ENCODE measurements around the gene XRCC4. TPM values are rescaled to one million over a fixed set of nuclear protein-coding genes. Genes with fewer than 3 reads are reported as not detected.

Gene XRCC4
- polyA plus RNA-seq, 1 of the 3 experiments (the other 2 are of a cell fraction), result 1.8 TPM

DNA sequence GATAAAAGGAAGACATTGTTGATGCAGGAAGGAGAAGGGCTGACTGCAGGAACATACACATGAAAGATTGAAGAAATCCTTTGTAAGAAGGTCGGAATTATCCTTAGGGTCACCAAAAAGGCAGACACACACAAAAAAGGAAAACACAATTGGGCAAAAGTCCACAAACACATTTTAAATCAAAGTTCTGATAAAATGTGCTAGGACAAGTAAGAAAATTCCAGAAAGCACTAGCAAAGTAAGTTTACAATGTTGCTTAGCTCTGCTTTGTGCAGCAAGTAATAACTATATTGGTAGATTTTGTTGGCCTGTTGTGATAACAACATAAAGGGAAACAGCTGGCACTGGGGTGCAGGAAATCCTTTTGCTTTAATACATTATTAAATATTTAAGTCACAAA is 294.4 kb downstream of the XRCC4 start (continued):
- TF ChIP-seq EZH2phosphoT487 (IDR thresholded peaks at IDR 0.05; ENCODE audit: borderline replicate concordance, low read depth) (no peak), SMC3 (IDR thresholded peaks at IDR 0.05; ENCODE audit: low read depth, low read length) (no peak), NFIC (IDR thresholded peaks at IDR 0.05; ENCODE audit: borderline replicate concordance) (no peak), TEAD4 (IDR thresholded peaks at IDR 0.05; ENCODE audit: borderline replicate concordance, insufficient read depth) (no peak)

DNA sequence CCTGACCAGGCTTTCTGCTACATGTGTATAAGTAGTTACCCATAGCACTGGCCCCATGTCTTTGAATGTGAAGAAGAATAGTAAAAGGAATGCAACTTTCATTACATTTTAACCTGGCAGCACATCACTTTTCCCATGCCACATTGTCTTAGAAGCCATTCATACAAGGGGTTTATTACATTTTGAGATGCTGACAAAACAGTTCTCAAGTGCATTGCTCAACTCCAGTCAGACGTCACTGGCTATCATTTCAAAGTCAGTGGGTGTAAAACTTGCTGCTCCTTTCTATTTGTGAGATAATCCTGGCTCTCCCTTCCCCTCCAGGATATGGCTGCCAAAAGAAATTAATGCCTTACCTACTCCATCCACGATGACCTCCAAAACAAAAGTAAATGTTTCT is 297.2 kb downstream of the XRCC4 start:
- Histone ChIP-seq H3F3A (replicated peaks; ENCODE audit: insufficient read depth) (peaks cover 11% of the 10 kb centered on the region), H3K36me3 (replicated peaks in 1 of 2; ENCODE audit: control insufficient read depth in 1 of 2, insufficient read depth in 2 of 2, low read length in 1 of 2) (no peaks in the 10 kb centered on the region), H3K9me3 (no peaks in the 10 kb centered on the region), H3K9me2 (no peaks in the 10 kb centered on the region), H3K79me2 (ENCODE audit: insufficient read depth) (no peaks in the 10 kb centered on the region), H3K27ac (ENCODE audit: low read depth in 2 of 2, low read length in 1 of 2) (peak overlapping the region; percentile 5 to 53; a peak in 2 of 4 replicates), H4K20me1 (ENCODE audit: insufficient read depth) (no peaks in the 10 kb centered on the region), H3K4me1 (ENCODE audit: control insufficient read depth in 1 of 2, insufficient read depth in 2 of 2, low read depth in 1 of 2, low read length in 1 of 2) (no peaks in the 10 kb centered on the region), H3K9ac (no peak overlapping the region), H3K4me3 (ENCODE audit: low read depth in 2 of 2, low read length in 1 of 2) (no peak overlapping the region), H3K4me2 (no peak overlapping the region), H2AFZ (ENCODE audit: low read depth) (no peak overlapping the region), H3K27me3 (ENCODE audit: insufficient read depth) (no peaks in the 10 kb centered on the region)
- DNase-seq, result no peak
- TF ChIP-seq NFIC (IDR thresholded peaks at IDR 0.05; ENCODE audit: borderline replicate concordance), result no peak
- TF ChIP-seq RAD21 (IDR thresholded peaks at IDR 0.05; ENCODE audit: low read length), result no peak
- TF ChIP-seq EZH2phosphoT487 (IDR thresholded peaks at IDR 0.05; ENCODE audit: borderline replicate concordance, low read depth), result no peak
- POLR2A ChIA-PET, result no interaction called here
- WGBS (ENCODE audit: low lambda C conversion rate), result 80% methylated on average over 2 of the region's 2 CpGs
- CTCF ChIA-PET, result no interaction called here

GRCh38 chr5:83375049-83375745 is 297.9 kb downstream of the XRCC4 start:
- Histone ChIP-seq H3K27ac (ENCODE audit: low read depth in 2 of 2, low read length in 1 of 2) (peak overlapping the region; percentile 34 to 53; a peak in 3 of 4 replicates), H3K9me3 (no peaks in the 10 kb centered on the region), H3K4me3 (ENCODE audit: low read depth in 2 of 2, low read length in 1 of 2) (no peak overlapping the region), H3K36me3 (replicated peaks in 1 of 2; ENCODE audit: control insufficient read depth in 1 of 2, insufficient read depth in 2 of 2, low read length in 1 of 2) (no peaks in the 10 kb centered on the region), H3K4me2 (no peak overlapping the region), H3K9ac (no peak overlapping the region), H3K9me2 (no peaks in the 10 kb centered on the region), H3F3A (replicated peaks; ENCODE audit: insufficient read depth) (peaks cover 11% of the 10 kb centered on the region), H3K79me2 (ENCODE audit: insufficient read depth) (no peaks in the 10 kb centered on the region), H3K27me3 (ENCODE audit: insufficient read depth) (no peaks in the 10 kb centered on the region), H2AFZ (ENCODE audit: low read depth) (peak overlapping the region; percentile 10), H3K4me1 (ENCODE audit: control insufficient read depth in 1 of 2, insufficient read depth in 2 of 2, low read depth in 1 of 2, low read length in 1 of 2) (no peaks in the 10 kb centered on the region), H4K20me1 (ENCODE audit: insufficient read depth) (no peaks in the 10 kb centered on the region)
- CTCF ChIA-PET, result no interaction called here
- POLR2A ChIA-PET, result no interaction called here
- no peak for DNase-seq
- WGBS (ENCODE audit: low lambda C conversion rate), result 94% methylated on average over 3 of the region's 3 CpGs
- TF ChIP-seq PBX3 (IDR thresholded peaks at IDR 0.05), result 0 out of 2 replicates have a peak, but pooled peaks have one; percentile 22
- TF ChIP-seq ZBTB33 (IDR thresholded peaks at IDR 0.05; ENCODE audit: borderline replicate concordance, low read depth), result no peak
- TF ChIP-seq TCF12 (IDR thresholded peaks at IDR 0.05), result peak; percentile 34
- TF ChIP-seq POLR2AphosphoS5 (IDR thresholded peaks at IDR 0.05; ENCODE audit: low read depth, low read length), result no peak
- TF ChIP-seq CHD2 (IDR thresholded peaks at IDR 0.05; ENCODE audit: low read length, partially characterized antibody), result no peak
- TF ChIP-seq, protein P1, sequence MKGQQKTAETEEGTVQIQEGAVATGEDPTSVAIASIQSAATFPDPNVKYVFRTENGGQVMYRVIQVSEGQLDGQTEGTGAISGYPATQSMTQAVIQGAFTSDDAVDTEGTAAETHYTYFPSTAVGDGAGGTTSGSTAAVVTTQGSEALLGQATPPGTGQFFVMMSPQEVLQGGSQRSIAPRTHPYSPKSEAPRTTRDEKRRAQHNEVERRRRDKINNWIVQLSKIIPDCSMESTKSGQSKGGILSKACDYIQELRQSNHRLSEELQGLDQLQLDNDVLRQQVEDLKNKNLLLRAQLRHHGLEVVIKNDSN (IDR thresholded peaks at IDR 0.05; ENCODE audit: borderline replicate concordance, low read depth), result no peak
- no peak for TF ChIP-seq GATA2 (CRISPR knock-in tag; IDR thresholded peaks at IDR 0.05)
- TF ChIP-seq REST (IDR thresholded peaks at IDR 0.05; ENCODE audit: low read depth, low read length), result no peak
- TF ChIP-seq NRF1 (IDR thresholded peaks at IDR 0.05; ENCODE audit: low read depth, low read length), result no peak
- TF ChIP-seq TAF1 (IDR thresholded peaks at IDR 0.05; ENCODE audit: borderline replicate concordance, low read depth, low read length), result no peak
- TF ChIP-seq YY1 (IDR thresholded peaks at IDR 0.05; ENCODE audit: low read depth), result no peak
- TF ChIP-seq MAX (IDR thresholded peaks at IDR 0.05; ENCODE audit: low read depth), result no peak
- no peak for TF ChIP-seq MEF2A (IDR thresholded peaks at IDR 0.05; ENCODE audit: borderline replicate concordance, low read depth)
